Measurements from ENCODE around the gene MYADM.
A peak's percentile ranks its signal among the peaks of the same experiment; 100 is the strongest.
"Not testable (repeated sequence)": the region's sequence is repeated elsewhere in the genome, so short reads cannot be mapped to it uniquely, and the experiment has no call there.

Gene MYADM

GRCh38 chr19:53867225-53868090 is at the start of gene MYADM:
Gene MYADM, plus strand, starts transcription at chr19:53867883. Its CDS starts 5,647 bp downstream, at chr19:53873530.
- peak; percentile 100 for DNase-seq

DNA sequence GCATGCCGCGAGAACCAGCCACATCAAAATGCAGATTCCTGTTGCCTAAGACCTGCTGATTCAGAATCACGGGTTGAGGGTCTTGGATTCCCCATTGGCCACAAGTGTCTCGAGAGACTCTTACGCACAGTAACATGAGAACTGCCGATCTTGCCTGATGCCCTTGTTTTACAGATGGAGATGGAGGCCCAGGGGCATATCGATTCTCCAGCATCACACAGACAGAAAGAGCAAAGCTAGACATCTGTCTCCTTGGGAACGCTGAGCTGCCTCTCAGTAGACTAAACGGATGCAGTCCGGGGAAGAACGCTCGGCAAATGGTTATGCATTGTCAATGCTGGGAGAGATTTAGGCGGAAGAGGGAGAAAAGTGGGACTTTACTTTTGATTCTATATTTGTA is 48.9 kb upstream of the MYADM start:
- no peak for DNase-seq

DNA sequence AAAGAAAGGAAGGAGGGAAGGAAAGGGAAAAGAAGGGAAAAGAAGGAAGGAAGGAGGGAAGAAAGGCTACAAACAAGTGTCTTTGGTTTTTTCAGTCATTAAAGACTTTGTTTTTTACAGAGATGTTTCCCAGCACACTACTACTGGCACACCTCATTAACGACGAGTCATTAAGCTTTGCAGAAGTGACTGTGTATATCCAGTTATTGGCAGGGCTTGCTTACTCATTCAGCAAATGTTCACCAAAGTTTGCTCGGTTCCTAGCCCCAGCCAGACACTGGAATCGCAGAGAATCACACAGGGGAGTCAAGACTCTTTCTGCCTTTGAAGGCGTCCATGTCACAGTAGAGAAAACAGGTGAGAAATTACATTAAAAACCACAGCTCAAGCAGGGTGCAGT is 47.8 kb upstream of the MYADM start:
- no peak for DNase-seq

DNA sequence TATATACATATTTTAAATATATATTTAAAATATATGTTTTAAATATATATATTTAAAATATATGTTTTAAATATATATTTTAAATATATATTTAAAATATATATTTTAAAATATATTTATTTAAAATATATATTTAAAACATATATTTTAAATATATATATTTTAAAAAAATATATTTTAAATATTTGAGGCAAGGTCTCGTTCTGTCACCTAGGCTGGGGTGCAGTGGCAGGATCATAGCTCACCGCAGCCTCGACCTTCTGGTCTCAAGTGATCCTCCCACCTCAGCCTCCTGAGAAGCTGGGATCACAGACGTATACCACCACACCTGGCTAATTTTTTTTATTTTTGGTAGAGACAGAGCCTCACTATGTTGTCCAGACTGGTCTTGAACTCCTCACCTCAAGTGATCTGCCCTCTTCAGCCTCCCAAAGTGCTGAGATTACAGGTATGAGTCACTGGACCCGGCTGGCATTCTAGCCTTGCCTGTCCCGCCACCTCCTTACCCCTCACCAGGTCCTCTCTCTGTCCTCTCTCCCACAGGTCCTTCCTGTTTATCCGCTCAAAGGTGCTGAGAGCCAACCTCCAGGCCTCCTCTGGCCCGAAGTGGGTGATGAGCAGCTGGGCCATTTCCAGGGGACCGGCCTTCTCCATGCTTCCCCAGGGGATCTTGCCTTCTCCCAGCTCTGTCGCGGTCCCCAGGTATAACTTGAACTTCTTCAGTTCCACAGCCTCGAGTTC is 44.1 kb upstream of the MYADM start:
- no peak for DNase-seq

GRCh38 chr19:53824134-53824611 is 43.5 kb upstream of the MYADM start, which contains the start of gene NLRP12:
Gene NLRP12, minus strand, starts transcription at chr19:53824314. Its CDS starts 140 bp downstream, at chr19:53824174.
- DNase-seq: no peak

DNA sequence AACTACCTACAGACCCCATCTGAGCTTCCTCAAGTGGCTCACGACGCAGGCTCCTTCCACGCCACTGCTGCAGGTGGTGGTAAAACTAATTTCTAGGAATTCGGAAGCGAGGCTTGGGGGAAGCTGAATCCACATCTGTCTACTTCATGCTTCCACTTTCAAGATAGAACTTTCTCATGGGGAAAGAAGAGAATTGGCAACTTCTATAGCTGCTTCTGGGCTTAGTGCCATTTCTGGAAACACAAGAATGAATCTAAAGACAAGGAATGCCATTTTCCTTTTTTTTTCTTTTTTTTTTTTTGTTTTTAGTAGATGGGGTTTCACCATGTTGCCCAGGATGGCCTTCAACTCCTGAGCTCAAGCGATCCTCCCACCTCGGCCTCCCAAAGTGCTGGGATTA is 40.8 kb upstream of the MYADM start:
- DNase-seq: no peak

GRCh38 chr19:53828531-53828930 is 39.2 kb upstream of the MYADM start:
- no peak for DNase-seq

DNA sequence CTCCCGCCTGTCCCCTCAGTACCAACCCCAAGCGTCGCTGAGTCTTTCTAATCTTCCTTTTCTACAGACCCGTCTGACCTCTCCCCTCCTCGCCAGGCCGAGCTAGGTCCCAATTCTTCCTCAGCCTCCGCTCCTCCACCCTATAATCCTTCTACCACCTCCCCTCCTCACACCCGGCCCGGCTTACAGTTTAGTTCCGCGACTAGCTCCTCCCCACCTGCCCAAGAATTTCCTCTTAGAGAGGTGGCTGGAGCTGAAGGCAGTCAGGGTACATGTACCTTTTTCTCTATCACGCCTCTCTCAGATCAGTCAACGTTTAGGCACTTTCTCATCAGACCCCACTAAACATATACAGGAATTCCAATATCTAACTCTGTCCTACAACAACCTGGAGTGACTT is 34.8 kb upstream of the MYADM start:
- not testable (repeated sequence) for DNase-seq

DNA sequence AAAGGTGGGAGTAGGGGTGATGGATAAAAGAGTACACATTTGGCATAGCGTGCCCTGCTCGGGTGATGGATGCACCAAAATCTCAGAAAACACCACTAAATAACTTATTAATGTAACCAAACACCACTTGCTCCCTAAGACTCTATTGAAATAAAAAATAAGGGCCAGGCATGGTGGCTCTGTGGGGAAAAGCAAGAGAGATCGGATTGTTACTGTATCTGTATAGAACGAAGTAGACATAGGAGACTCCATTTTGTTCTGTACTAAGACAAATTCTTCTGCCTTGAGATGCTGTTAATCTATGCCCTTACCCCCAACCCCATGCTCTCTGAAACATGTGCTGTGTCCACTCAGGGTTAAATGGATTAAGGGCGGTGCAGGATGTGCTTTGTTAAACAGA is 29.2 kb upstream of the MYADM start:
- not testable (repeated sequence) for DNase-seq

- DNase-seq: not testable (repeated sequence)
These were observed 27.4 kb upstream of the MYADM start for GRCh38 chr19:53840241-53840640.

DNA sequence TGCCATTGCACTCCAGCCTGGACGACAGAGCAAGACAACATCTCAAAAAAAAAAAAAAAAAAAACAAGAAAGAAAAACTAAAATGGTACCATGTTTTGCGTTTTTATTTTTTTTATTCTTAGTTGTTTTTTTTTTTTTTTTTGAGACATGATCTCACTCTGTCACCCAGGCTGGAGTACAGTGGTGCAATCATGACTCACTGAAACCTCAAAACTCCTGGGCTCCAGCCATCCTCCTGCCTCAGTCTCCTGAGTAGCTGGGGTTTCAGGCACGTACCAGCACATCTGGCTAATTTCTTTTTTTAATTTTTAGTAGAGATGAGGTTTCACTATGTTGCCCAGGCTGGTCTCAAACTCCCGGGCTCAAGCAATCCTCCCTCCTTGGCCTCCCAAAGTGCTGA is 26.8 kb upstream of the MYADM start:
- not testable (repeated sequence) for DNase-seq

- no peak for DNase-seq
These were observed 22.8 kb upstream of the MYADM start for GRCh38 chr19:53844849-53845246.

- DNase-seq: no peak
These were observed 20.1 kb upstream of the MYADM start for GRCh38 chr19:53847555-53847954.

- DNase-seq: no peak
These were observed 18.4 kb upstream of the MYADM start for GRCh38 chr19:53849237-53849676.

DNA sequence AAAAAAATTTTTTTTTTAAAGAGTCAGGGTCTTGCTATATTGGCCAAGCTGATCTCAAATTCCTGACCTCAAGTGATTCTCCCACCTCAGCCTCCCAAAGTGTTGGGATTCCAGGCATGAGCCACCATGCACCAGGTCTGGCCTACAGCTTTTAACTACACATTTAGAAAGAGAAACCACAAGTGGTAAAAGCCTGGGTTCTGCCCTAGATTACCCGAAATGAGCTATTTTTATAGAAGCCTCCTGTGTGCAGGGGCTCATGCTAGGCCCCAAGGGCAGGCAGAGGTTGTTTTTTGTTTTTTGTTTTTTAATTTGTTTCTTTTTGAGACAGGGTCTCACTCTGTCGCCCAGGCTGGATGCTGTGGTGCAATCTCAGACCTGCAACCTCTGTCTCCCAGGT is 14.0 kb upstream of the MYADM start:
- DNase-seq: no peak

GRCh38 chr19:53864308-53864836 is 3.3 kb upstream of the MYADM start:
- no peak for DNase-seq

- peak; percentile 16 for DNase-seq
These were observed 2.2 kb upstream of the MYADM start for GRCh38 chr19:53865523-53865917.

DNA sequence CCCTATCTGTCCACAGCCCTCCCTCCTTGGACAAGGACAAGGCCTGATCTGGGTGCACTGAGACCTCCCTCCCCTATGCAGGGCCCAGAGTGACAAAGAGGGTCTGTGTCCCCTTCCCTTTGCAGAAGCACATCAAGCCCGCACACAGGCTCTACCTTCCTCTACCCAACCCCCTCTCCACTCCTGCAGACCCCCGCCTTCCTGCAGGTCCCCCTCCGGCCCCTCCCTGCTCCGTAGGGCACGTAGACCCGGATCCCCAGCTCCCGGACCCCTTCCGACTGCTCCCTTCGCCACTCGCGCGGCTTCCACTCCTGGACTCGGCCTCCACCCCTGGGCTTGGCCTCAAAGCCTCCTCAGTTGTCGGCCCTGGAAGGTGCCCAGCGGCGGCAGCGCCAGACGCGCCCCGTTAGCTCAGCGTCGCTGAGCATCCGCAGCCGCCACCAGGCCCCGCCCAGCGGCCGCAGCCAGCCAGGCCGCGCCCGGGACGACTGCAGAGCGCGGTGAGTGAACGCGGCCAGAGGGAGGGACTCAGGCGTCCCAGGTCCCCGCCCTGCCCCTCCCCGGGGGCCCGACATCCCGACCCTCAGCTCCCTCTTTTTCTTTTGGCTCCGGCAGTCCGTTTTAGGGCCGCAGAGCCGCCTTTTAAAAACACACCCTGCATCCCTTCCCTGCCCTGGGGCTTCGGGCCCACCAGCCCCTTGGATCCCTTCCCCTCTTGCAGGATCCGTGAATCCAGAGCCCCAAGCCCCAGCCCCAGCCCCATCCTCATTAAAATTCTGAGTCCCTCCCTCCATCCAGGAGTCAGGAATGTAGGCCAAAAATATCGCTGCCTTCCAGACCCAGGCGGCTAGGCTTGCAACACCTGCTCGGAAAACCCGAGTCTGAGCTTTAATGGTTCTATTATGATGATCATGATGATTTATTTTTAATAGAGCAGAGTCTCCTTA is 1.5 kb upstream of the MYADM start:
- peak; percentile 72 for DNase-seq

DNA sequence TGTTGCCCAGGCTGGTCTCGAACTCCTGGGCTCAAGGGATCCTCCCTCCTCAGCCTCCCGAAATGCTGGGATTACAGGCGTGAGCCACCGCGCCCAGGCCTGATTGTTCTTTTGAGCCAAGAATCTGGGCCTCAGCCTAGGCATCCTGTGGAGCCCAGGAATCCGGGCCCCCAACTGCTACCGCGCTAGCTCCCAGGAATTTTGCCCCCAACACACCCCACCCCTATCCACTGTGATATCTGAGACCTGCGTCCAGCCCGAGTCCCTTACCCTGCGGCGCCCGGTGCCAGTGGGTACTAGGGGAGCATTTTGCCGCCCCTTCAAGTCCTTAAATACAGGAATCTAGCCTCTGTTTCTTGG is 838 bp upstream of the MYADM start:
- DNase-seq: no peak

DNA sequence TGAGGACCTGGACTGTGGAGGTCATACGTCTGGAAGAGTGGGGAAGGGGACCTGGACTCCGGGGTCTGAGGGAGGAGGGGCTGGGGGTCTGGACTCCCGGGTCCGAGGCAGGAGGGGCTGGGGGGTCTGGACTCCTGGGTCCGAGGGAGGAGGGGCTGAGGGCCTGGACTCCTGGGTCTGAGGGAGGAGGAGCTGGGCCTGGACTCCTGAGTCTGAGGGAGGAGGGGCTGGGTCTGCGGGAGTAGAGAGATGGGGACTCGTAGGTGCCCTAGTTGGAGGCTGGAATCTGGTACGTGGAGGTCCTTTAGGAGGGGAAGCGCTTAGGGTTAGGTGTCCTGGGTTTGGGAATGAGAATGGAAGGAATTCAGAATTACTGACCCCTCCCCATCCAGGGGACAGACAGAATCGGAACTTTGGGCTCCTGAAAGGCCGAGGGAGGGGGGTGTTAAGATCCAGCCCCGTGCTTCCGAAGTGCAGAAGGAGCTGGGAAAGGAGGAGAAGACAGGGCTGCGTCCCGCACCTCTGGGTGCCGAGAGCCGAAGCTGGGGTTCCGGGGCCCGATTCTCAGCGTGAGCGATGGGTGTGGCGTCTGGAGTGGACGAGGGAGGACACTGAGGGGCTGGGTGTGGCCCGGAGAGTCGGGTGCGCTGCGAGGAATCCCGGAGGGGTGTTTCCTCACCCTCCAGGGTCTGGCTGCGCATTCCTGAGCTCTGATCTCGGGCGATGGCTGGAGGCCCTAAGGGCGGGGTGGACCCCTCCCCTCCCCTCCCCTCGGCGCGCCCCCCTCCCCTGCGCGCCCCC is 608 bp downstream of the MYADM start:
- DNase-seq: peak; percentile 45
